OCI-LY1 (cell line): ENCODE results near the gene AP3S2.

ENCODE experiments used
- CTCF ChIP-seq: fragments of 200-600 bp; sonication (generic), shearing (Covaris generic); IDR thresholded peaks from 2 replicates; pipeline ENCODE4 v1.5.1; 2017; ENCODE audit warnings: mild to moderate bottlenecking, antibody characterized with exemption, low read length, moderate library complexity, mixed read lengths
- EZH2 ChIP-seq: fragments of 200-600 bp; sonication (generic), shearing (Covaris generic); IDR thresholded peaks from 2 replicates; pipeline ENCODE4 v1.8.0; 2017; ENCODE audit warnings: borderline replicate concordance, mixed run types, mild to moderate bottlenecking, antibody characterized with exemption, low read length, moderate library complexity, mixed read lengths

- TF ChIP-seq CTCF (no peak), EZH2 (no peak)
Measured at GRCh38 chr15:89780601-89781000, 113.2 kb downstream of the AP3S2 start.
